ENCODE data around the gene LIN9.

LIN9 gene

GRCh38 chr1:226335661-226336060 lies 26.7 kb upstream of the LIN9 start:
- Histone ChIP-seq H3K9ac (ENCODE audit: insufficient read length, low read depth) (no peak overlapping the region), H3K4me3 (ENCODE audit: insufficient read length, low read depth) (no peak overlapping the region), H3K9me3 (ENCODE audit: insufficient read depth, low read length) (0 out of 2 replicates have a peak, but pooled peaks cover 11% of the 10 kb centered on the region), H3K36me3 (ENCODE audit: insufficient read depth, insufficient read length, low read length) (no peaks in the 10 kb centered on the region), H3K4me1 (ENCODE audit: insufficient read depth, insufficient read length) (no peaks in the 10 kb centered on the region), H3K27me3 (ENCODE audit: insufficient read depth, insufficient read length) (no peaks in the 10 kb centered on the region)
- no peak for DNase-seq (ENCODE audit: low read depth, low spot score)
- no peak for TF ChIP-seq ZNF274 (IDR thresholded peaks at IDR 0.05; ENCODE audit: low read depth, low read length)
- no peak for TF ChIP-seq SUZ12 (IDR thresholded peaks at IDR 0.05; ENCODE audit: extremely low read depth, insufficient read depth, insufficient read length)
- TF ChIP-seq YY1 (IDR thresholded peaks at IDR 0.05; ENCODE audit: insufficient read depth, insufficient read length): no peak

- H3K4me1 ChIP-seq (ENCODE audit: insufficient read depth, insufficient read length): no peaks in the 10 kb centered on the region
These were observed 24.0 kb upstream of the LIN9 start for GRCh38 chr1:226332947-226333346.

GRCh38 chr1:226329237-226329636 lies 20.3 kb upstream of the LIN9 start:
- Histone ChIP-seq H3K27me3 (ENCODE audit: insufficient read depth, insufficient read length) (no peaks in the 10 kb centered on the region), H3K4me1 (ENCODE audit: insufficient read depth, insufficient read length) (no peaks in the 10 kb centered on the region), H3K9me3 (ENCODE audit: insufficient read depth, low read length) (no peaks in the 10 kb centered on the region), H3K4me3 (ENCODE audit: insufficient read length, low read depth) (no peak overlapping the region), H3K9ac (ENCODE audit: insufficient read length, low read depth) (no peak overlapping the region), H3K36me3 (ENCODE audit: insufficient read depth, insufficient read length, low read length) (no peaks in the 10 kb centered on the region)
- DNase-seq (ENCODE audit: low read depth, low spot score): no peak
- no peak for TF ChIP-seq YY1 (IDR thresholded peaks at IDR 0.05; ENCODE audit: insufficient read depth, insufficient read length)
- TF ChIP-seq SUZ12 (IDR thresholded peaks at IDR 0.05; ENCODE audit: extremely low read depth, insufficient read depth, insufficient read length): no peak
- TF ChIP-seq ZNF274 (IDR thresholded peaks at IDR 0.05; ENCODE audit: low read depth, low read length): no peak

More at GRCh38 chr1:226332947-226333346, 24.0 kb upstream of the LIN9 start:
- no peaks in the 10 kb centered on the region for H3K9me3 ChIP-seq (ENCODE audit: insufficient read depth, low read length)
- H3K4me3 ChIP-seq (ENCODE audit: insufficient read length, low read depth): no peak overlapping the region
- H3K36me3 ChIP-seq (ENCODE audit: insufficient read depth, insufficient read length, low read length): no peaks in the 10 kb centered on the region
- no peaks in the 10 kb centered on the region for H3K27me3 ChIP-seq (ENCODE audit: insufficient read depth, insufficient read length)
- H3K9ac ChIP-seq (ENCODE audit: insufficient read length, low read depth): no peak overlapping the region
- TF ChIP-seq SUZ12 (IDR thresholded peaks at IDR 0.05; ENCODE audit: extremely low read depth, insufficient read depth, insufficient read length) (no peak), ZNF274 (IDR thresholded peaks at IDR 0.05; ENCODE audit: low read depth, low read length) (no peak), YY1 (IDR thresholded peaks at IDR 0.05; ENCODE audit: insufficient read depth, insufficient read length) (no peak)
- DNase-seq (ENCODE audit: low read depth, low spot score): no peak

DNA sequence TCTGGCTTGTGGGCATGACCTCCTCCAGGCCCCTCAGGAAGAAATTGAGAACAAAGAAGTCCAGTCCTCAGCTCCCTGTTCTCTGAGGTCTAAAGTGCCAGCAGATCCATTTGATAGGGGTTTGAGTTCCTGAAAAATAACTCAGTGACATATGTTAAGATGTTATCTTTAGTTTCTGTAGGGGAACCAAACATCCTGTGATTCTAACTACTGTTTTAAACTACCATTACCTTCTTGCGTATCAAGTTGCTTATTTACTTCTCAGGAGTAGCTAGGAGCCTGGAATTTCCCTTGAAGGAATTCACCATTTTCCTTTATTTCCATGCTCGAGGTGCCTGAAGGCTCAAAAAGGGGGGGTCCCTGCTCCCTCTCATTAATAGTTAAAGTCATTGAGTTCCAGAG lies 18.8 kb upstream of the LIN9 start:
- no peaks in the 10 kb centered on the region for H3K9me3 ChIP-seq (ENCODE audit: insufficient read depth, low read length)
- TF ChIP-seq SUZ12 (IDR thresholded peaks at IDR 0.05; ENCODE audit: extremely low read depth, insufficient read depth, insufficient read length) (no peak), ZNF274 (IDR thresholded peaks at IDR 0.05; ENCODE audit: low read depth, low read length) (no peak), YY1 (IDR thresholded peaks at IDR 0.05; ENCODE audit: insufficient read depth, insufficient read length) (no peak)
- no peaks in the 10 kb centered on the region for H3K36me3 ChIP-seq (ENCODE audit: insufficient read depth, insufficient read length, low read length)
- no peak overlapping the region for H3K4me3 ChIP-seq (ENCODE audit: insufficient read length, low read depth)
- H3K4me1 ChIP-seq (ENCODE audit: insufficient read depth, insufficient read length): no peaks in the 10 kb centered on the region
- no peaks in the 10 kb centered on the region for H3K27me3 ChIP-seq (ENCODE audit: insufficient read depth, insufficient read length)
- H3K9ac ChIP-seq (ENCODE audit: insufficient read length, low read depth): no peak overlapping the region
- no peak for DNase-seq (ENCODE audit: low read depth, low spot score)

- Histone ChIP-seq H3K4me1 (ENCODE audit: insufficient read depth, insufficient read length) (no peaks in the 10 kb centered on the region), H3K9me3 (ENCODE audit: insufficient read depth, low read length) (peaks cover 10% of the 10 kb centered on the region; the same call in 1 of the 2 replicates), H3K4me3 (ENCODE audit: insufficient read length, low read depth) (no peak overlapping the region), H3K9ac (ENCODE audit: insufficient read length, low read depth) (no peak overlapping the region), H3K36me3 (ENCODE audit: insufficient read depth, insufficient read length, low read length) (no peaks in the 10 kb centered on the region), H3K27me3 (ENCODE audit: insufficient read depth, insufficient read length) (no peaks in the 10 kb centered on the region)
- TF ChIP-seq ZNF274 (IDR thresholded peaks at IDR 0.05; ENCODE audit: low read depth, low read length): no peak
- TF ChIP-seq YY1 (IDR thresholded peaks at IDR 0.05; ENCODE audit: insufficient read depth, insufficient read length): no peak
- TF ChIP-seq SUZ12 (IDR thresholded peaks at IDR 0.05; ENCODE audit: extremely low read depth, insufficient read depth, insufficient read length): no peak
- no peak for DNase-seq (ENCODE audit: low read depth, low spot score)
These were observed 16.2 kb upstream of the LIN9 start for GRCh38 chr1:226325178-226325577.

GRCh38 chr1:226324479-226324878 lies 15.5 kb upstream of the LIN9 start:
- Histone ChIP-seq H3K36me3 (ENCODE audit: insufficient read depth, insufficient read length, low read length) (no peaks in the 10 kb centered on the region), H3K9ac (ENCODE audit: insufficient read length, low read depth) (no peak overlapping the region), H3K27me3 (ENCODE audit: insufficient read depth, insufficient read length) (no peaks in the 10 kb centered on the region), H3K9me3 (ENCODE audit: insufficient read depth, low read length) (peaks cover 10% of the 10 kb centered on the region; the same call in 1 of the 2 replicates), H3K4me1 (ENCODE audit: insufficient read depth, insufficient read length) (no peaks in the 10 kb centered on the region), H3K4me3 (ENCODE audit: insufficient read length, low read depth) (no peak overlapping the region)
- no peak for TF ChIP-seq YY1 (IDR thresholded peaks at IDR 0.05; ENCODE audit: insufficient read depth, insufficient read length)
- TF ChIP-seq SUZ12 (IDR thresholded peaks at IDR 0.05; ENCODE audit: extremely low read depth, insufficient read depth, insufficient read length): no peak
- no peak for TF ChIP-seq ZNF274 (IDR thresholded peaks at IDR 0.05; ENCODE audit: low read depth, low read length)
- no peak for DNase-seq (ENCODE audit: low read depth, low spot score)

- DNase-seq (ENCODE audit: low read depth, low spot score): no peak
- TF ChIP-seq ZNF274 (IDR thresholded peaks at IDR 0.05; ENCODE audit: low read depth, low read length) (no peak), SUZ12 (IDR thresholded peaks at IDR 0.05; ENCODE audit: extremely low read depth, insufficient read depth, insufficient read length) (no peak), YY1 (IDR thresholded peaks at IDR 0.05; ENCODE audit: insufficient read depth, insufficient read length) (no peak)
- Histone ChIP-seq H3K9me3 (ENCODE audit: insufficient read depth, low read length) (peaks cover 10% of the 10 kb centered on the region; the same call in 1 of the 2 replicates), H3K4me1 (ENCODE audit: insufficient read depth, insufficient read length) (no peaks in the 10 kb centered on the region), H3K9ac (ENCODE audit: insufficient read length, low read depth) (no peak overlapping the region), H3K4me3 (ENCODE audit: insufficient read length, low read depth) (no peak overlapping the region), H3K36me3 (ENCODE audit: insufficient read depth, insufficient read length, low read length) (no peaks in the 10 kb centered on the region), H3K27me3 (ENCODE audit: insufficient read depth, insufficient read length) (no peaks in the 10 kb centered on the region)
These were observed 14.0 kb upstream of the LIN9 start for GRCh38 chr1:226322986-226323385.

All from NT2/D1 (cell line).